HEK293 (cell line): ENCODE measurements around the gene ATPAF2.

Experiments used
- BCL11A ChIP-seq: fragments of 450-650 bp; formaldehyde crosslinking; IDR thresholded peaks from 2 replicates; pipeline ENCODE4 v1.5.1; 2016; ENCODE audit warnings: low read depth, missing biosample characterization, missing genetic modification characterization
- CTCF ChIP-seq: fragments of 450-650 bp; formaldehyde crosslinking; IDR thresholded peaks from 2 replicates; pipeline ENCODE4 v1.5.1; 2016; ENCODE audit warnings: missing biosample characterization, missing genetic modification characterization
- KLF16 ChIP-seq: fragments of 450-650 bp; formaldehyde crosslinking; IDR thresholded peaks from 2 replicates; pipeline ENCODE4 v1.5.1; 2017; ENCODE audit warnings: missing biosample characterization, missing genetic modification characterization
- MZF1 ChIP-seq: fragments of 450-650 bp; formaldehyde crosslinking; IDR thresholded peaks from 2 replicates; pipeline ENCODE4 v1.5.1; 2017; ENCODE audit warnings: missing biosample characterization, missing genetic modification characterization, borderline replicate concordance
- REST ChIP-seq: fragments of 450-650 bp; formaldehyde crosslinking; IDR thresholded peaks from 2 replicates; pipeline ENCODE4 v1.5.1; 2016; ENCODE audit warnings: missing biosample characterization, missing genetic modification characterization
- ZBTB7A ChIP-seq: fragments of 450-650 bp; formaldehyde crosslinking; IDR thresholded peaks from 2 replicates; pipeline ENCODE4 v1.5.1; 2016; ENCODE audit warnings: low read depth, missing biosample characterization, missing genetic modification characterization
- ZNF221 ChIP-seq: fragments of 450-650 bp; formaldehyde crosslinking; IDR thresholded peaks from 2 replicates; pipeline ENCODE4 v1.5.1; 2017; ENCODE audit warnings: missing biosample characterization, missing genetic modification characterization, borderline replicate concordance
- ZNF24 ChIP-seq: fragments of 450-650 bp; formaldehyde crosslinking; IDR thresholded peaks from 2 replicates; pipeline ENCODE4 v1.5.1; 2016; ENCODE audit warnings: missing biosample characterization, missing genetic modification characterization
- ZNF473 ChIP-seq: fragments of 450-650 bp; formaldehyde crosslinking; IDR thresholded peaks from 2 replicates; pipeline ENCODE4 v1.5.1; 2017; ENCODE audit warnings: missing biosample characterization, missing genetic modification characterization
- ZNF501 ChIP-seq: fragments of 450-650 bp; formaldehyde crosslinking; IDR thresholded peaks from 2 replicates; pipeline ENCODE4 v1.5.1; 2016; ENCODE audit warnings: missing biosample characterization, missing genetic modification characterization
- ZNF510 ChIP-seq: fragments of 450-650 bp; formaldehyde crosslinking; IDR thresholded peaks from 2 replicates; pipeline ENCODE4 v1.5.1; 2018; ENCODE audit warnings: mild to moderate bottlenecking, missing genetic modification characterization, missing biosample characterization; ENCODE audit not compliant: insufficient replicate concordance
- ZNF513 ChIP-seq: fragments of 450-650 bp; IDR thresholded peaks from 2 replicates; pipeline ENCODE4 v1.5.1; 2018; ENCODE audit warnings: missing biosample characterization, missing genetic modification characterization
- ZNF639 ChIP-seq: fragments of 450-650 bp; formaldehyde crosslinking; IDR thresholded peaks from 2 replicates; pipeline ENCODE4 v1.5.1; 2016; ENCODE audit warnings: missing biosample characterization, missing genetic modification characterization

GRCh38 chr17:18020971-18021370 is 18.0 kb downstream of the ATPAF2 start:
- TF ChIP-seq ZNF513 (tag by site-specific recombination) (no peak), BCL11A (tag by site-specific recombination) (no peak), ZBTB7A (no peak), ZNF221 (tag by site-specific recombination) (no peak), REST (tag by site-specific recombination) (no peak), CTCF (tag by site-specific recombination) (no peak), KLF16 (no peak), MZF1 (no peak), ZNF501 (tag by site-specific recombination) (no peak), ZNF473 (tag by site-specific recombination) (no peak), ZNF24 (tag by site-specific recombination) (no peak), ZNF510 (tag by site-specific recombination) (no peak), ZNF639 (tag by site-specific recombination) (no peak)
